ENCODE measurements around the gene WDTC1.

WDTC1 gene

DNA sequence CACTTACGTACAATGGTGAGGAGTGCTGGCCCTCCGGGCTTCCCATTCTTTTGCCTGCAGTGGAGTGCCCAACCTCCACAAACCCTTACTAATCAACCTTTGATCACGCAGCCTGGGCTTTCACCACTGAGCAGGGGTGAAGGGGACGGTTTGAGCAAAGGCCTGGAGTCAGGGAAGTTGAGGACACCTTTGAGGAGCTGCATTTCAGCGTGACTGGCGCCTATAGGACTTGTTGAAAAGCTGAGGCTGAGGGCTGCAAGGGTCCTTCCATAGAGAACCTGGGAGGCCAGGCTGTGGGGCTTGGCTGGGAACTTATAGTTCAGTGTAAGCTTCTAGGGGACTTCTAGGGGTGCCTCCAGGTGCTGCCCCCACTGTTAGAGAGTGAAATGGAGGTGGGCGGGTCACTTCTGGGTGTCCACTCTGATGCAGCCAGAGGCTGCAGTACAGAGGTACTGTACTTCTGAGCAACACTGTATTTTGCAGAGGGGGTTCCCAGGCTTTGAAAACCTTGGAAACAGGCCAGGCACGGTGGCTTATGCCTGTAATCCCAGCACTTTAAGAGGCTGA, 117.2 kb downstream of the WDTC1 start:
- FAIRE-seq (no peak), DNase-seq (ENCODE audit: insufficient read length, low spot score) (no peak)

DNA sequence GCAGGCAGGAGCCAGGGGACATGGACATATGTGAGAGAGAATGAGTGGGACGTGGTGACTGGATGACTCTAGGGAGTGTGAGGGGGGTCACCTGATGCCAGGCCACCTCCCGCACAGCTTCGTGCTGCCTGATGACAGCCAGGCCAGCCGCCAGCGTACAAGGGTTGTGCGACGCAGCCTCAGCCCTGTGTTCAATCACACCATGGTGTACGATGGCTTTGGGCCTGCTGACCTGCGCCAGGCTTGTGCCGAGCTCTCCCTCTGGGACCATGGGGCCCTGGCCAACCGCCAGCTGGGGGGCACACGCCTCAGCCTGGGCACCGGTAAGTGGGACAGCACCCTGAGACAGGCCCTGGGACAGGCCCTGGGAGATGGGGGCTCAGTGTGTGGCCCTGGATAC, 118.7 kb downstream of the WDTC1 start:
- DNase-seq (ENCODE audit: insufficient read length, low spot score) (no peak), FAIRE-seq (no peak)

DNA sequence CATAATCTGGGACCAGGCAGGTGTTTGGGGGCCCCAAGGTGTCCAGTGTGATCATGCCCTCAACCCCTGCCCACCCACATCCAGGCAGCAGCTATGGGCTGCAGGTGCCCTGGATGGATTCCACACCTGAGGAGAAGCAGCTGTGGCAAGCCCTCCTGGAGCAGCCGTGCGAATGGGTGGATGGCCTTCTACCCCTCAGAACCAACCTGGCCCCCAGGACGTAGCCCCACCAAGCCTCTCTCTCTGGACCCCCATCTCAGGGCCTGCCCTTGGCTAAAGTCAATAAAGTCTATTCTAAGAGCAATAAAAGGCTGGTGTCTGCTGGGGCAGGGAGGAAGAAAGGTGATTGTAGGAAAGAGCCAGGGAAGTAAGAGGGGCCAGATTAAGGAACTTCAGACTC, 119.2 kb downstream of the WDTC1 start:
- no peak for DNase-seq (ENCODE audit: insufficient read length, low spot score)
- no peak for FAIRE-seq

DNA sequence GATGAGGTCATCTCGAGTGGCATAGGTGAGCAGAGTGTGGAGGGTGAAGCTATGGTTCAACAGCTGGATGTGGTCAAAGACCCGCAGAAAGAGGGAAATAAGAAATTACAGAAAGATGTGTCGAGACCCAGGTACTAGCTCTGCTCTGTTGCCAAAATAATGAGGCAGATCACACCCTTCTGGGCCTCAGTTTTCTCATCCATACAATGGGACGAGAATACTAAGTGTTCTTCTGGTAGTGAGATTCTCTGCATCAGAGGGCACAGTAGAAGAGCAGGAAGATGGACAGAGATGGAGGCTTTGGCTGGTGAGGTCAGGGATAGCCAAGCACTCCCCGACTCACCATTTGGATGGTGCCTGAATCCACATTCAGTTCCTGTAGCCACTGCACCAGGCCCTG, 121.3 kb downstream of the WDTC1 start:
- FAIRE-seq, result no peak
- DNase-seq (ENCODE audit: insufficient read length, low spot score), result no peak

- DNase-seq (ENCODE audit: insufficient read length, low spot score), result no peak
- FAIRE-seq, result no peak
These were observed 121.8 kb downstream of the WDTC1 start for GRCh38 chr1:27356277-27356618.

- DNase-seq (ENCODE audit: insufficient read length, low spot score) (no peak), FAIRE-seq (no peak)
These were observed 122.3 kb downstream of the WDTC1 start for GRCh38 chr1:27356619-27357280.

DNA sequence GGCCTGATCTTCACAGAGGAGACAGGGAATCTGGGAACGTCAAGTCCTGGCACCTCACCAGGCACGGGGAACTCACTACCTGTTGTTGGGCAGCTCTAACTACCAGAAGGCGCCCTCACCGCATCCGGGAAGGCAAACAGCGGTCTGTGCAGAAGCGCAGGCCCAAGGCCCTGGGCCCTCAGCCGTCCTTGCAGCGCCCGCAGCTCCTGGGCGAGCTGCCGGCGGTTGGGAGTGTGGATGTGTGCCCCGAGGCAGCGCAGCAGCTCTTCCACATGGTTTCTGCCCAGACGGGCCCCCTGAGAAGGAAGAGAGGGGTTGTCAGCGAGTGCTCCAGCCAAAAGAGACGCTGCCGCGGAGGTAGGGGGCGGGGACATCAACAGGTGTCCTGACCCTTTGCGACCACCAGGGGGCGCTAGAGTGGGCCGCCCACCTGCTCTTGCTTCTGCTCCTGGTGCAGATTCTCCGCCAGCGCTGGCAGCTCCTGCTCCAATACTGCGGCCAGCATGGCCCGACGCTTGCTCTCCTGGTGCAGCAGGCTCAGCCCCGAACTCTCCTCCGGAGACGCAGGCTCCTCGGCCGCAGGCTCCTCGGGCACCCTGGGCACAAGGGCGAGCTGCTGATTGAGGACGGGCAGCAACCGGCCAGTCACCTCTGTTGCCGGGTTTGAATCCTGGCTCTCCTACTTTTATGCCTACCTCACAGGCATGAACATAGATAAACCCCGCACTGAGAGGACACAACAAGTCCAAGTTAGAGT, 123.0 kb downstream of the WDTC1 start:
- FAIRE-seq (peak; percentile 86), DNase-seq (ENCODE audit: insufficient read length, low spot score) (peak; percentile 98)
